T-helper 1 cell treated with Interleukin-12 subunit alpha and Interleukin-12 subunit beta and Interleukin-4 antibody, amounts not matched to agents 30 μg/mL and 1 μg/mL, for 36 hours (primary cell): ENCODE results near the gene AOPEP.

Source experiments
- H3K27ac Mint-ChIP-seq: one replicate; pipeline ENCODE4 v1.8.0; 2021; ENCODE audit warnings: mild to moderate bottlenecking, mixed read lengths
- H3K27me3 Mint-ChIP-seq: one replicate; pipeline ENCODE4 v1.8.0; 2021; ENCODE audit warnings: low read depth, mixed read lengths
- H3K36me3 Mint-ChIP-seq: one replicate; pipeline ENCODE4 v1.8.0; 2021; ENCODE audit warnings: low read depth, mixed read lengths
- H3K4me1 Mint-ChIP-seq: one replicate; pipeline ENCODE4 v1.8.0; 2021; ENCODE audit warnings: low read depth, mixed read lengths
- H3K4me3 Mint-ChIP-seq: one replicate; pipeline ENCODE4 v1.8.0; 2021; ENCODE audit warnings: mild to moderate bottlenecking, moderate library complexity, mixed read lengths
- H3K9me3 Mint-ChIP-seq: one replicate; pipeline ENCODE4 v1.8.0; 2021; ENCODE audit warnings: mixed read lengths

AOPEP gene

DNA sequence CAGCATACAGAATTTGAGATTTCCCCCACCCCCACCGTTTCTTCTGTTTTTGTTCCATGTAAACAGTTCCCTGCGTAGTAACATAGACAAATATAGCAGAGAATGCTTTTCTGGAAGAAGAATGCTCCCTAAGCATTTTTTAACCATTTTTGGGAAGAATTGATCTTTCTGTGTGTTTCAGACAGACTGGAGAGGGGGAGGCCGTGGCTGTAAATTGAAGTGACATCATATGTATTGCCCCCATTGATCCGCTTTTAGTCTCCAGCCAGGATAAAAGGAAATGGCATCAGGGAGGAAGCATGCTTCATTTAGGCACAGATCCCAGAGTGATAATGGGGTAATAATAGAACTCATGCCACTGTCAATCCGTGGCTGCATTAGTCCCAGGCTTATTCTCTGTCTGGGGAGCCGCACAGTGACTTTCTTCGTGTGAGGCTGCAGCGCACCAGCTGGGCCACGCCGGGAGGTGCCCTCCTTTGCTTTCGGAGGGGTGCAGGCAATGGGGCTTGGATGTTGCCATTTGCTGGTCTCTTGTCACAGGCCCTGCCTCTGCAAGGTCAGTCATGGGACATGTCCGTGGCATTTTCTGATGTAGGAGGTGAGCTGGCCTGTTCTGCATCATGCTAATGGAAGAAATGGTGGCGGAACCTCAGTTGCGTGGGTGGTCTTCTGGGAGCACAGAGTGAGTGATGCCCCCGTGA is 329.5 kb downstream of the AOPEP start:
- Mint-ChIP-seq H3K4me1 (peaks cover 2% of the 10 kb centered on the region), H3K27me3 (no peaks in the 10 kb centered on the region), H3K9me3 (no peaks in the 10 kb centered on the region), H3K4me3 (no peak overlapping the region), H3K27ac (no peak overlapping the region), H3K36me3 (peaks cover 2% of the 10 kb centered on the region)

DNA sequence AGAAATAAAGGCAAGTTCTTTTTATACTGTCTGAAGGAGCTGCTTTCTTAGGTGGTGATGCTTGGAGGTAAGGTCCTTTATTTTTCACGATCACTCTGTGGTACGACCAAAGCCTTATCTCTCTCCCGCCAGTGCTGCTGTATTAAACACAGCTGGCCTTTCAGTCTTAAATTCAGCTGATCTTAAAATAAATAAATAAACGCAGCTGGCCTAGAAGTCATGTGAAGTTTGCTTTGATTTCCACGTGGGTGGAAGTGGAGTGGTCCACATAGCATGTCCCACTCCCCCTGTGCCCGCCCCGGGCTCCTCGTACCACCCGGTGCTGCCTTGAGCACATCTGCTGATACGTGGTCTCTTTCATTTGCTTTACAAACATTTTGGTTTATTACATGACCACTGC is 330.6 kb downstream of the AOPEP start:
- no peak overlapping the region for H3K4me3 Mint-ChIP-seq
- H3K27ac Mint-ChIP-seq, result no peak overlapping the region
- peaks cover 2% of the 10 kb centered on the region for H3K4me1 Mint-ChIP-seq
- H3K27me3 Mint-ChIP-seq, result no peaks in the 10 kb centered on the region
- peaks cover 2% of the 10 kb centered on the region for H3K36me3 Mint-ChIP-seq
- no peaks in the 10 kb centered on the region for H3K9me3 Mint-ChIP-seq

- Mint-ChIP-seq H3K9me3 (no peaks in the 10 kb centered on the region), H3K4me3 (no peak overlapping the region), H3K27me3 (no peaks in the 10 kb centered on the region), H3K27ac (no peak overlapping the region), H3K36me3 (peaks cover 2% of the 10 kb centered on the region), H3K4me1 (peaks cover 2% of the 10 kb centered on the region)
Observed at GRCh38 chr9:95058121-95058785, 331.8 kb downstream of the AOPEP start.

GRCh38 chr9:95058795-95059386 is 332.4 kb downstream of the AOPEP start:
- no peaks in the 10 kb centered on the region for H3K9me3 Mint-ChIP-seq
- no peak overlapping the region for H3K4me3 Mint-ChIP-seq
- no peaks in the 10 kb centered on the region for H3K27me3 Mint-ChIP-seq
- no peak overlapping the region for H3K27ac Mint-ChIP-seq
- H3K36me3 Mint-ChIP-seq, result peaks cover 2% of the 10 kb centered on the region
- peaks cover 2% of the 10 kb centered on the region for H3K4me1 Mint-ChIP-seq

GRCh38 chr9:95060234-95060633 is 333.7 kb downstream of the AOPEP start:
- Mint-ChIP-seq H3K27ac (no peak overlapping the region), H3K27me3 (no peaks in the 10 kb centered on the region), H3K36me3 (peaks cover 2% of the 10 kb centered on the region), H3K4me1 (no peaks in the 10 kb centered on the region), H3K4me3 (no peak overlapping the region), H3K9me3 (no peaks in the 10 kb centered on the region)

GRCh38 chr9:95060916-95061315 is 334.4 kb downstream of the AOPEP start:
- peaks cover 2% of the 10 kb centered on the region for H3K36me3 Mint-ChIP-seq
- H3K27ac Mint-ChIP-seq, result no peak overlapping the region
- H3K4me1 Mint-ChIP-seq, result no peaks in the 10 kb centered on the region
- no peaks in the 10 kb centered on the region for H3K27me3 Mint-ChIP-seq
- no peak overlapping the region for H3K4me3 Mint-ChIP-seq
- no peaks in the 10 kb centered on the region for H3K9me3 Mint-ChIP-seq

DNA sequence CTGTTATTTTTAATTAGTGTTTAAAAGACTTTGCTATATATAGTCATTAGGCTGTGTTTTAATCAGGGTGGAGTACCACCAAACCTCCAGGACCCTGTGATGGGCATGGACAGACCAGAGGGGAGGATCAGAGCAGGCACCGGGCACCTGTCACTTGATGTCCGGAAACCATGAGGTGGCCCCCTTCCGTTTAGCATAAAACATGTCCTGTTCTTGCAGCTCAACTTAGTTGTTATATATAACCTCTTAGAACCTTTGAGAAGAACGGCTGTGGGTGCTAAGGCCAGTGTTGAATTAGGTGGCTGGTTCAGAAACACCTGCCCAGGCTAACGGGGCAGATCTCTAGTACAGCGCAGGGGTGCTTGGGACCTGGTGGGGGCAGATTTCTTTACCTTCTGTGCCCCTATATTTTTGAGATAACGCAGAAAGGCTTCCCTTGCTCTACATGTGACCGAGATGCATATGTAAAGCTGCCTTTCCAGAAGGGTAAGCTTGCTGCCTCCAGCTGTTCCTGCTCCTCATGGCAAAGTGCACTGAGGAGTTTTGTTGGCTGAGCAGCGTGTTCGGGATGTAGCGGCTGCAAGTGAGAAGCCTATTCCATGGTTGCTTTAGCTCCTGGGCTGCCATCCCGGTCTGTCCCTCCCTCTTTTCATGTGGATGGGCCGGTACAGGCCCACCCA is 335.6 kb downstream of the AOPEP start:
- no peaks in the 10 kb centered on the region for H3K9me3 Mint-ChIP-seq
- H3K4me1 Mint-ChIP-seq, result no peaks in the 10 kb centered on the region
- no peaks in the 10 kb centered on the region for H3K27me3 Mint-ChIP-seq
- no peak overlapping the region for H3K27ac Mint-ChIP-seq
- peaks cover 2% of the 10 kb centered on the region for H3K36me3 Mint-ChIP-seq
- no peak overlapping the region for H3K4me3 Mint-ChIP-seq

DNA sequence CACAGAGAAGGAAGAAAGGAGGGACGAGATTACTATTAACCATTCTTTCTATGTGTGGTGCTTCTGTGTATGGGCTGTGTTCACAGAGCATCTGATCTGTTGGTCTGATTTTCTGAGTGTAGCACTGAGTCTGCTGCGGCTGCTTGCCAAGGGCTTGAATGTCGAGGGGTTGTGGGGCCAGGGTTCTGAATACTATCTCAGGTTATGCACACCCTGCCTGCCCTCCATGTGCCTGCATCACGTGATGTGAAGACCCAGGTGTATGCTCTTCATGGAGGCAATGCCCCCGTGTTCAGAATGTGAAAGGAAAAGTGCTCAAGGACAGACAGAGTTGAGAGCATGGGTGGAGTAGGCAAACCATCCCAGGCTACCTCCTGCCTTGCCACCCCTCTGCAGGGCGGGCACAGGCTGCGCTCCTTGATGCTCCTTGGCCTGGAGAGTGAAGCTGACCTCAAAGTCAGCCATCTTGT is 336.1 kb downstream of the AOPEP start:
- Mint-ChIP-seq H3K27me3 (no peaks in the 10 kb centered on the region), H3K4me1 (no peaks in the 10 kb centered on the region), H3K4me3 (no peak overlapping the region), H3K9me3 (no peaks in the 10 kb centered on the region), H3K27ac (no peak overlapping the region), H3K36me3 (peaks cover 2% of the 10 kb centered on the region)

GRCh38 chr9:95063300-95063699 is 336.8 kb downstream of the AOPEP start:
- Mint-ChIP-seq H3K4me1 (no peaks in the 10 kb centered on the region), H3K4me3 (no peak overlapping the region), H3K9me3 (no peaks in the 10 kb centered on the region), H3K27ac (no peak overlapping the region), H3K27me3 (no peaks in the 10 kb centered on the region), H3K36me3 (peaks cover 2% of the 10 kb centered on the region)

- Mint-ChIP-seq H3K27me3 (no peaks in the 10 kb centered on the region), H3K4me3 (no peak overlapping the region), H3K36me3 (peaks cover 2% of the 10 kb centered on the region), H3K9me3 (no peaks in the 10 kb centered on the region), H3K27ac (no peak overlapping the region), H3K4me1 (no peaks in the 10 kb centered on the region)
Observed at GRCh38 chr9:95065224-95065623, 338.7 kb downstream of the AOPEP start.

DNA sequence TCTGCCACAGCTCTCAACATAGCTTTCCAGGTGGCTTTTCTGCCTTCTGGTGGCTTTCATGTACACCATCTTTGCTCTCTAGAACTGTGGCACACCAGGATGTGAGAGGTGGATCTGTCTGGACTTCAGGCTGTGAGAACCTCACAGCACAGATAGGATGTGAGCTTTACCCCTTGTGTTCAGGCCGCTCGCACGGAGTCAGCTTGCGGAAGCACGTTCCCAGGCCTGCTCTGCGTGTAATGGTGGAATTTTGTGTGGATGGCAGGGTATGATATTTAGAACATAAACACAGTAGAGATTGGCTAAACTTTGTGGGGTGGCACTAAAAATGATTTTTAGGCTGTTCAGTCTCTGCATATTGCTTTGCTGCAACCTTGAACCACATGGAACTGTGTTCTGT is 340.6 kb downstream of the AOPEP start:
- H3K4me3 Mint-ChIP-seq, result no peak overlapping the region
- no peaks in the 10 kb centered on the region for H3K4me1 Mint-ChIP-seq

DNA sequence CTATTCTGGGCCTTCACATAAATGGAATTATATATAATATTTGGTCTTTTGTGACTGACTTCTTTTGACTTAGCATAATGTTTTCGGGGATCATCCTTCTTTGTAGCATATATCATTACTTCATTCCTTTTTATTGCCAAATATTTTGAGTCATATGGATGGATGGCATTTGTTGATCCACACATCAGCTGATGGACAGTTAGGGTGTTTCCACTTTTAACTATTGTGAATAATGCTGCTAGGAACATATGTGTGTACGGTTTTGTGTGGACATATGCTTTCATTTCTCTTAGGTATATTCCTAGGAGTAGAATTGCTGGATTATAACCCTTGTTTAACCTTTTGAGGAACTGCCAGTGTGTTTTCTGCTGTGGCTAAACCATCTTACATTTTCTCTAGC is 341.4 kb downstream of the AOPEP start:
- no peak overlapping the region for H3K27ac Mint-ChIP-seq
- H3K9me3 Mint-ChIP-seq, result no peaks in the 10 kb centered on the region
- no peaks in the 10 kb centered on the region for H3K36me3 Mint-ChIP-seq
- no peak overlapping the region for H3K4me3 Mint-ChIP-seq
- H3K4me1 Mint-ChIP-seq, result no peaks in the 10 kb centered on the region
- H3K27me3 Mint-ChIP-seq, result no peaks in the 10 kb centered on the region

More for the DNA sequence above, 340.6 kb downstream of the AOPEP start:
- Mint-ChIP-seq H3K9me3 (no peaks in the 10 kb centered on the region), H3K27me3 (no peaks in the 10 kb centered on the region), H3K27ac (no peak overlapping the region), H3K36me3 (no peaks in the 10 kb centered on the region)

DNA sequence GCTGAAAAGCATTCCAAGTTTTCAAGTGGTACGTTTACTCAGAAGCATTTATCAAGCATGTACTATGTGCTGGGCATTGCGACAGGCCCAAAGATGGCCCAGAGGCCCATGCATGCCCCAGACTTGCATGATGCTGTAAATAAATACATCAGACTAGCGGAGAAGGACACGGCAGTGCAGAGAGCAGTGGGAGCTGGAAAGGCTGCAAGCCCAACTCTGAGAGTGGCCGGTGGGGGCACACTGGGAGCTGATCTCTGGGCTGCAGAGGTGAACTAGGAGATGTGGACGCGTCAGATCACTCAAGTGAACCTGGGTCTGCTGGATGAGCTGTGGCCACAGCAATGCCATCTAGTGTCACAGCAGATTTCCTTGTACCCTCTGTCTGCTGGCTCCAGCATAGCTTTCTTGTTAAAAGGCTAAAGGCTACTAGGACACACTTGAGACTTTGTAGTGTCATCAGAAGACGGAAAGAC is 344.1 kb downstream of the AOPEP start:
- no peaks in the 10 kb centered on the region for H3K9me3 Mint-ChIP-seq
- no peak overlapping the region for H3K27ac Mint-ChIP-seq
- no peak overlapping the region for H3K4me3 Mint-ChIP-seq
- H3K27me3 Mint-ChIP-seq, result no peaks in the 10 kb centered on the region
- no peaks in the 10 kb centered on the region for H3K4me1 Mint-ChIP-seq
- no peaks in the 10 kb centered on the region for H3K36me3 Mint-ChIP-seq

- H3K4me1 Mint-ChIP-seq, result no peaks in the 10 kb centered on the region
- no peaks in the 10 kb centered on the region for H3K27me3 Mint-ChIP-seq
- H3K9me3 Mint-ChIP-seq, result no peaks in the 10 kb centered on the region
- H3K4me3 Mint-ChIP-seq, result no peak overlapping the region
- H3K36me3 Mint-ChIP-seq, result no peaks in the 10 kb centered on the region
- H3K27ac Mint-ChIP-seq, result no peak overlapping the region
Observed at GRCh38 chr9:95071450-95071849, 345.0 kb downstream of the AOPEP start.
